K562 (cell line): Measurements from ENCODE around the gene USH1G. TPM values are rescaled to one million over a fixed set of nuclear protein-coding genes. Genes with fewer than 3 reads are reported as not detected.

ENCODE experiments used
- E2F4 ChIP-seq: sonication (generic); formaldehyde crosslinking; IDR thresholded peaks from 2 replicates; pipeline ENCODE4 v1.8.0; 2022; ENCODE audit warnings: mild to moderate bottlenecking, low read depth, missing genetic modification reagents
- E2F6 ChIP-seq, 2 experiments: IDR thresholded peaks; 2 replicates each; pipeline ENCODE4 v1.6.1; 2011; ENCODE audit warnings: borderline replicate concordance in 1 of 2, control low read depth in 1 of 2, low read depth in 1 of 2, low read length in 1 of 2, mild to moderate bottlenecking in 1 of 2, mixed read lengths in 1 of 2, moderate library complexity in 1 of 2; ENCODE audit not compliant: insufficient read depth in 1 of 2, insufficient read length in 1 of 2, poor library complexity in 1 of 2, severe bottlenecking in 1 of 2; ENCODE audit errors: extremely low read depth in 1 of 2
- ETV5 ChIP-seq: sonication (generic); formaldehyde crosslinking; IDR thresholded peaks from 2 replicates; pipeline ENCODE4 v1.4.0; 2020; ENCODE audit warnings: low read depth, mild to moderate bottlenecking, missing genetic modification reagents
- FOXO4 ChIP-seq: fragments of 450-650 bp; formaldehyde crosslinking; IDR thresholded peaks from 2 replicates; pipeline ENCODE4 v1.4.0; 2020; ENCODE audit warnings: mild to moderate bottlenecking, moderate library complexity
- GABPB1 ChIP-seq: sonication (generic); formaldehyde crosslinking; IDR thresholded peaks from 2 replicates; pipeline ENCODE4 v1.8.0; 2022; ENCODE audit warnings: mild to moderate bottlenecking, missing genetic modification reagents
- HNRNPH1 ChIP-seq: fragments of 200-400 bp; formaldehyde crosslinking; optimal IDR thresholded peaks from 2 replicates; pipeline ENCODE3; 2017; ENCODE audit warnings: low read depth, mild to moderate bottlenecking, low read length, moderate library complexity
- NKRF ChIP-seq: fragments of 450-650 bp; IDR thresholded peaks from 2 replicates; pipeline ENCODE4 v1.6.1; 2016; ENCODE audit warnings: borderline replicate concordance
- RB1 ChIP-seq: fragments of 450-650 bp; IDR thresholded peaks from 2 replicates; pipeline ENCODE4 v1.6.1; 2017; ENCODE audit warnings: low read depth, mild to moderate bottlenecking
- REST ChIP-seq, 2 experiments: fragments of 450-650 bp; formaldehyde crosslinking in 1 of 2; IDR thresholded peaks; 2 replicates each; pipeline versions ENCODE4 v1.4.0 to v1.6.1; 2014 to 2020; ENCODE audit warnings: mild to moderate bottlenecking in 2 of 2, borderline replicate concordance in 1 of 2, low read depth in 1 of 2
- SP1 ChIP-seq: sonication (generic); formaldehyde crosslinking; IDR thresholded peaks from 2 replicates; pipeline ENCODE4 v1.8.1; 2022; ENCODE audit warnings: mild to moderate bottlenecking, missing genetic modification reagents
- ZNF551 ChIP-seq: fragments of 250-450 bp; sonication (Bioruptor Pico); IDR thresholded peaks from 2 replicates; pipeline ENCODE4 v1.5.0; 2021; ENCODE audit warnings: mild to moderate bottlenecking, moderate library complexity
- polyA plus RNA-seq, 8 experiments: library from polyadenylated mRNA; depleted of rRNA in 4 of 8; stranded (reverse) in 5 of 8; unstranded in 3 of 8; fragments of >200 nt; fragmentation: Nextera tagmentation in 2 of 8; fragmentation: Illumina TruSeq in 1 of 8; extraction: Ambion mirVana in 2 of 8; extraction: Trizol in 1 of 8; gene quantifications; 2 replicates each; pipeline versions ENCODE4 v1.2.1 to v1.2.3, GENCODE V29; 2011 to 2014; ENCODE audit warnings: inconsistent platforms in 1 of 8, missing spikeins in 1 of 8
- total RNA-seq, 7 experiments: library from RNA; depleted of rRNA in 6 of 7; stranded (reverse); fragments of >200 nt in 6 of 7; fragmentation: Illumina TruSeq in 2 of 7; extraction: Trizol in 2 of 7; gene quantifications; 2 replicates each; pipeline versions ENCODE4 v1.2.1 to v1.2.3, GENCODE V29; 2011 to 2021; ENCODE audit warnings: low replicate concordance in 1 of 7

Gene USH1G
- total and polyA plus RNA-seq, 9 of the 15 experiments (the other 6 are each of a cell fraction or from before 2014, with no cell fraction given) = 0.22 to 1.00 (median 0.64) TPM; not detected in 2

GRCh38 chr17:74923538-74924249 lies 639 bp upstream of the USH1G start (continued):
- TF ChIP-seq REST (IDR thresholded peaks at IDR 0.05; ENCODE audit: borderline replicate concordance) = peak; percentile 55; the same call in 1 of the 2 replicates
- TF ChIP-seq REST (CRISPR knock-in tag; IDR thresholded peaks at IDR 0.05; ENCODE audit: low read depth) = no peak
- peak; percentile 42; the same call in 1 of the 2 replicates for TF ChIP-seq GABPB1
- TF ChIP-seq HNRNPH1 = no peak
- no peak for TF ChIP-seq FOXO4 (CRISPR knock-in tag)
- TF ChIP-seq E2F6 (IDR thresholded peaks at IDR 0.05; ENCODE audit: borderline replicate concordance in 1 of 2, extremely low read depth in 1 of 2, insufficient read depth in 1 of 2, insufficient read length in 1 of 2, low read depth in 1 of 2, low read length in 1 of 2, poor library complexity in 1 of 2, severe bottlenecking in 1 of 2) = peak; percentile 96 to 99
- TF ChIP-seq NKRF = no peak
- TF ChIP-seq SP1 (CRISPR knock-in tag) = peak; percentile 68; the same call in 1 of the 2 replicates
- no peak for TF ChIP-seq ZNF551 (CRISPR knock-in tag)
- TF ChIP-seq E2F4 = peak; percentile 37; the same call in 1 of the 2 replicates
- TF ChIP-seq RB1 = peak; percentile 63; the same call in 1 of the 2 replicates
- 0 out of 2 replicates have a peak, but pooled peaks have one; percentile 58 for TF ChIP-seq ETV5 (CRISPR knock-in tag)
